H1 (cell line): Measurements from ENCODE around the gene HES5. TPM values are rescaled to one million over a fixed set of nuclear protein-coding genes. Genes with fewer than 3 reads are reported as not detected.

Experiments used
- CTCF ChIA-PET: fragments of 300-600 bp; sonication (Branson Sonifier 250); formaldehyde crosslinking; loops from one replicate; lab custom pipeline; 2021; ENCODE audit not compliant: partially characterized antibody; lab: Charles Lee
- POLR2A ChIA-PET: fragments of 300-600 bp; sonication (Branson Sonifier 250); formaldehyde crosslinking; loops from one replicate; lab custom pipeline; 2021; ENCODE audit warnings: inconsistent platforms; ENCODE audit not compliant: partially characterized antibody; lab: Charles Lee
- DNase-seq, 2 experiments: peaks; one replicate each; pipeline versions ENCODE4 v3.0.0 to v3.0.0-alpha.2; 2010 to 2022; ENCODE audit warnings: low spot score in 2 of 2, low read depth in 1 of 2, mixed read lengths in 1 of 2
- FAIRE-seq: peaks from 2 replicates; lab custom pipeline; 2011; peaks lifted over from hg19 to GRCh38; lab: Jason Lieb, UNC
- H2AFZ ChIP-seq: 2 replicates; pipeline ENCODE4 v1.8.1; 2012; ENCODE audit warnings: low read length, inconsistent platforms
- H2AK5ac ChIP-seq: 2 replicates; pipeline ENCODE4 v1.6.1; 2013; ENCODE audit warnings: low read depth, low read length
- H2BK120ac ChIP-seq: replicated peaks from 2 replicates; pipeline ENCODE3; 2013; ENCODE audit warnings: low read depth, low read length, inconsistent platforms
- H2BK12ac ChIP-seq: 2 replicates; pipeline ENCODE4 v1.6.1; 2013; ENCODE audit warnings: low read depth, low read length
- H2BK15ac ChIP-seq: 2 replicates; pipeline ENCODE4 v1.6.1; 2013; ENCODE audit warnings: low read length
- H2BK20ac ChIP-seq: 2 replicates; pipeline ENCODE4 v1.6.1; 2013; ENCODE audit warnings: low read length
- H2BK5ac ChIP-seq: 2 replicates; pipeline ENCODE4 v1.6.1; 2013; ENCODE audit warnings: low read depth, low read length
- H3K14ac ChIP-seq: 2 replicates; pipeline ENCODE4 v1.6.1; 2013; ENCODE audit warnings: inconsistent platforms; ENCODE audit not compliant: insufficient read length
- H3K18ac ChIP-seq: 2 replicates; pipeline ENCODE4 v1.6.1; 2013; ENCODE audit warnings: low read length; ENCODE audit errors: extremely low read depth
- H3K23ac ChIP-seq: 2 replicates; pipeline ENCODE4 v1.6.1; 2013; ENCODE audit warnings: inconsistent platforms; ENCODE audit not compliant: insufficient read length
- H3K23me2 ChIP-seq: 2 replicates; pipeline ENCODE4 v1.6.1; 2013; ENCODE audit warnings: low read depth, low read length
- H3K27ac ChIP-seq: 2 replicates; pipeline ENCODE4 v1.6.1; 2011; ENCODE audit warnings: low read depth, low read length, inconsistent platforms
- H3K27me3 ChIP-seq, 4 experiments: replicated peaks in 1 of 4; 1 replicate in 1 of 4; 2 replicates in 3 of 4; pipeline versions ENCODE4 v1.6.1 to v1.8.1; 2011 to 2013; ENCODE audit warnings: low read length in 3 of 4, mild to moderate bottlenecking in 3 of 4, inconsistent platforms in 2 of 4, mixed read lengths in 2 of 4, moderate library complexity in 1 of 4; ENCODE audit not compliant: control insufficient read depth in 3 of 4, insufficient read depth in 3 of 4; ENCODE audit errors: extremely low read depth in 1 of 4
- H3K36me3 ChIP-seq, 4 experiments: 2 replicates each; pipeline versions ENCODE4 v1.6.1 to v1.8.1; 2011 to 2013; ENCODE audit warnings: mild to moderate bottlenecking in 4 of 4, low read length in 3 of 4, moderate library complexity in 2 of 4, control low read depth in 1 of 4, inconsistent platforms in 1 of 4; ENCODE audit not compliant: insufficient read depth in 4 of 4, control insufficient read depth in 2 of 4
- H3K4ac ChIP-seq: replicated peaks from 2 replicates; pipeline ENCODE3; 2013; ENCODE audit warnings: low read length, low read depth, mixed read lengths, inconsistent platforms; ENCODE audit not compliant: insufficient read length
- H3K4me1 ChIP-seq, 4 experiments: replicated peaks in 1 of 4; 1 replicate in 1 of 4; 2 replicates in 3 of 4; pipeline versions ENCODE4 v1.6.1 to v1.8.1; 2011 to 2013; ENCODE audit warnings: low read length in 3 of 4, inconsistent platforms in 2 of 4, mixed read lengths in 1 of 4; ENCODE audit not compliant: insufficient read depth in 4 of 4, control insufficient read depth in 3 of 4
- H3K4me2 ChIP-seq, 2 experiments: 2 replicates each; pipeline versions ENCODE4 v1.6.1 to v1.8.1; 2011 to 2013; ENCODE audit warnings: low read depth in 2 of 2, low read length in 2 of 2, control low read depth in 1 of 2, inconsistent platforms in 1 of 2, mild to moderate bottlenecking in 1 of 2; ENCODE audit not compliant: insufficient read depth in 1 of 2
- H3K4me3 ChIP-seq, 4 experiments: fragments of 200-600, 300-600 bp in 1 of 4; sonication (generic), shearing (Covaris generic), sonication (Bioruptor Twin) in 1 of 4; 2 replicates each; pipeline versions ENCODE4 v1.5.1 to v1.8.1; 2011 to 2016; ENCODE audit warnings: low read length in 4 of 4, low read depth in 3 of 4, control low read depth in 2 of 4, inconsistent platforms in 2 of 4, mild to moderate bottlenecking in 2 of 4, mixed read lengths in 1 of 4, moderate library complexity in 1 of 4; ENCODE audit not compliant: insufficient read depth in 2 of 4; ENCODE audit errors: extremely low read depth in 1 of 4
- H3K56ac ChIP-seq: replicated peaks from 2 replicates; pipeline ENCODE3; 2013; ENCODE audit warnings: low read depth, mild to moderate bottlenecking, mixed read lengths, low read length, inconsistent platforms; ENCODE audit not compliant: insufficient read length
- H3K79me1 ChIP-seq: 2 replicates; pipeline ENCODE4 v1.6.1; 2013; ENCODE audit warnings: low read depth, low read length, control low read depth
- H3K79me2 ChIP-seq, 2 experiments: 2 replicates each; pipeline versions ENCODE4 v1.6.1 to v1.8.1; 2012 to 2013; ENCODE audit warnings: low read length in 2 of 2, mild to moderate bottlenecking in 2 of 2, inconsistent platforms in 1 of 2; ENCODE audit not compliant: insufficient read depth in 2 of 2, control insufficient read depth in 1 of 2
- H3K9ac ChIP-seq, 4 experiments: replicated peaks in 1 of 4; 1 replicate in 1 of 4; 2 replicates in 3 of 4; pipeline versions ENCODE4 v1.6.1 to v1.8.1; 2011 to 2013; ENCODE audit warnings: low read depth in 3 of 4, low read length in 3 of 4, control low read depth in 2 of 4, mild to moderate bottlenecking in 2 of 4, moderate library complexity in 2 of 4, inconsistent platforms in 1 of 4; ENCODE audit errors: extremely low read depth in 1 of 4
- H3K9me3 ChIP-seq, 2 experiments: 2 replicates each; pipeline versions ENCODE4 v1.6.1 to v1.8.1; 2012 to 2013; ENCODE audit warnings: mild to moderate bottlenecking in 2 of 2, moderate library complexity in 2 of 2, control low read depth in 1 of 2, inconsistent platforms in 1 of 2, low read depth in 1 of 2, low read length in 1 of 2, mixed read lengths in 1 of 2; ENCODE audit not compliant: insufficient read depth in 2 of 2
- H4K20me1 ChIP-seq, 2 experiments: replicated peaks in 1 of 2; 2 replicates each; pipeline versions ENCODE3 to v1.8.1; 2011 to 2013; ENCODE audit warnings: inconsistent platforms in 2 of 2, low read length in 2 of 2, mild to moderate bottlenecking in 1 of 2; ENCODE audit not compliant: insufficient read depth in 2 of 2, control insufficient read depth in 1 of 2
- H4K5ac ChIP-seq: 2 replicates; pipeline ENCODE4 v1.6.1; 2013; ENCODE audit warnings: low read length, low read depth, mixed read lengths, inconsistent platforms; ENCODE audit not compliant: insufficient read length
- H4K8ac ChIP-seq: 2 replicates; pipeline ENCODE4 v1.8.0; 2013; ENCODE audit warnings: mild to moderate bottlenecking, moderate library complexity, low read length, inconsistent platforms; ENCODE audit not compliant: insufficient read depth; ENCODE audit errors: extremely low read depth
- H4K91ac ChIP-seq: replicated peaks from 2 replicates; pipeline ENCODE3; 2013; ENCODE audit warnings: low read length, mixed read lengths, inconsistent platforms; ENCODE audit not compliant: insufficient read length
- CREB1 ChIP-seq: IDR thresholded peaks from 2 replicates; pipeline ENCODE4 v1.6.1; 2012; ENCODE audit warnings: inconsistent platforms
- EGR1 ChIP-seq: IDR thresholded peaks from 2 replicates; pipeline ENCODE4 v1.6.1; 2011; ENCODE audit warnings: low read depth, low read length, borderline replicate concordance
- EZH2 ChIP-seq: fragments of 200-600 bp; sonication (generic); IDR thresholded peaks from 2 replicates; pipeline ENCODE4 v1.7.1; 2012; ENCODE audit warnings: low read depth, mild to moderate bottlenecking, moderate library complexity, low read length, inconsistent platforms; ENCODE audit not compliant: severe bottlenecking
- POU5F1 ChIP-seq: IDR thresholded peaks from 2 replicates; pipeline ENCODE4 v1.6.1; 2011; ENCODE audit warnings: low read depth, mild to moderate bottlenecking, low read length, moderate library complexity
- RAD21 ChIP-seq, 2 experiments: IDR thresholded peaks in 1 of 2; conservative IDR thresholded peaks in 1 of 2; 2 replicates each; pipeline ENCODE4 v1.6.1; 2011; ENCODE audit warnings: low read depth in 2 of 2, low read length in 2 of 2, improper control_type of control experiment in 1 of 2, inconsistent platforms in 1 of 2, mild to moderate bottlenecking in 1 of 2, moderate library complexity in 1 of 2
- RFX5 ChIP-seq: IDR thresholded peaks from 2 replicates; pipeline ENCODE4 v1.6.1; 2011; ENCODE audit warnings: low read depth, low read length, improper control_type of control experiment, borderline replicate concordance
- WGBS, 2 experiments: shearing (Covaris generic) in 1 of 2; methylation state at CpG; one replicate each; pipeline versions ENCODE4 v1.1.6 to v1.1.7; 2013 to 2015; ENCODE audit warnings: low lambda C conversion rate in 2 of 2, mixed read lengths in 2 of 2, inconsistent platforms in 1 of 2, low coverage in 1 of 2, missing lambda C conversion rate in 1 of 2; ENCODE audit not compliant: insufficient replicate concordance in 2 of 2, insufficient coverage in 1 of 2, insufficient read length in 1 of 2; ENCODE audit errors: extremely low coverage in 1 of 2, missing lambda C conversion rate in 1 of 2; 5-methylcytosine and 5-hydroxymethylcytosine counted together
- polyA plus RNA-seq, 7 experiments: library from polyadenylated mRNA; depleted of rRNA in 3 of 7; stranded (reverse) in 5 of 7; unstranded in 2 of 7; fragments of >200 nt in 5 of 7; fragments of 200-250 nt in 2 of 7; gene quantifications; 1 replicate in 5 of 7; 2 replicates in 1 of 7; 4 replicates in 1 of 7; pipeline versions ENCODE4 v1.2.1 to v1.2.3, GENCODE V29; 2011 to 2013; ENCODE audit warnings: missing spikeins in 2 of 7, mixed read lengths in 2 of 7
- total RNA-seq: library from RNA; stranded (reverse); fragmentation: NEBNext Ultra II Directional; extraction: Animal tissue kit (Norgen Biotek cat#: 25700); gene quantifications from 2 replicates; pipeline ENCODE4 v1.2.1, GENCODE V29; 2021
- TF ChIP-seq, protein P1 (sequence below): IDR thresholded peaks from 2 replicates; pipeline ENCODE4 v1.6.1; 2012; ENCODE audit warnings: low read length, inconsistent platforms
- TF ChIP-seq, protein P2 (sequence below): IDR thresholded peaks from 2 replicates; pipeline ENCODE4 v1.6.1; 2011; ENCODE audit warnings: low read depth, mild to moderate bottlenecking, low read length; ENCODE audit not compliant: insufficient read depth
- TF ChIP-seq, protein P3 (sequence below): IDR thresholded peaks from 2 replicates; pipeline ENCODE4 v1.6.1; 2011; ENCODE audit warnings: low read length, improper control_type of control experiment

The HES5 gene
- total and polyA plus RNA-seq, 2 of the 8 experiments (the other 6 are each of a cell fraction or from before 2014, with no cell fraction given), result 0.22 TPM; not detected in 1

DNA sequence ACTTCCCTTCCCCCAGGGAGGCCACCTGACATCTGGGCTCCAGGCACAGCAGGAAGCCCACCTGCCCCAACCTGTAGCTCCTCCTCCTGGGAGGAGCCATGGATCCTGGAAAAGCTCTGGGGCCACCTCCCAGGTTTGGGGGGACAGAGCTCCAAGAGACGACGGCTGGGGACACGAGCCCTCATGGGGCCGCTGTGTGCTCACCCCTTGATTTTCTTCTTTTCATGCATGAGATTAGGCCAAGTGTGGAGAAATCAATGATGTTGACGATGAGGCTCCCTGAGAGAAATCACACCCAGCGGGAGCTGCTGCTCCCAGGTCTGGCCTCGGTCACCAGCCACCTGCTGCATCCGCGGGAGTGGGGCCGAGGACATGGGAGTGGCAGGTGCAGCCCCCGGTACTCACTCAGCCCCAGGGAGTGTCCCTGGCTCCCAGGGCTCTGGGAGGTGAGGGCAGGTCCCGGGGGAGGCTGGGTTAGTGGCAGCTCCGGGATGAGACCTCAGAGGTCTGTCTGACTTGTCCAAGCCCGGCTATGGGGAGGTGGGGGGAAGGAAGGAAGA, 34.8 kb upstream of the HES5 start:
- H3K4me1 ChIP-seq, result peaks cover 0 to 5% (median 0%) of the 10 kb centered on the region in 4 experiments; a peak in 1 of 7 replicates
- no peak overlapping the region for H3K4me2 ChIP-seq
- H2BK5ac ChIP-seq, result no peak overlapping the region
- H2AFZ ChIP-seq, result no peak overlapping the region
- no peak overlapping the region for H4K91ac ChIP-seq
- H2AK5ac ChIP-seq, result no peak overlapping the region
- H3K9me3 ChIP-seq, result no peaks in the 10 kb centered on the region
- no peak overlapping the region for H3K4ac ChIP-seq
- H4K8ac ChIP-seq, result peak overlapping the region; percentile 35; the same call in 1 of the 2 replicates
- POLR2A ChIA-PET, result interaction anchor here (0.7 to 1.2 kb wide), 2 partner anchors 9 to 20 kb away, joined by 3 to 4 read pairs; partner anchors contain the start of gene TNFRSF14
- no peaks in the 10 kb centered on the region for H3K79me2 ChIP-seq
- H3K23me2 ChIP-seq, result no peaks in the 10 kb centered on the region
- H3K23ac ChIP-seq, result no peak overlapping the region
- no peak overlapping the region for H3K4me3 ChIP-seq
- DNase-seq (no peak), FAIRE-seq (no peak)
- no peaks in the 10 kb centered on the region for H3K27me3 ChIP-seq
- H2BK120ac ChIP-seq, result no peak overlapping the region
- no peaks in the 10 kb centered on the region for H4K20me1 ChIP-seq
- H3K18ac ChIP-seq, result no peak overlapping the region
- no peak overlapping the region for H2BK12ac ChIP-seq
- no peak overlapping the region for H3K14ac ChIP-seq
- H2BK15ac ChIP-seq, result no peak overlapping the region
- no peaks in the 10 kb centered on the region for H3K79me1 ChIP-seq
- no peak overlapping the region for H3K27ac ChIP-seq
- 95% methylated on average over 4 of the region's 14 CpGs; no CpG with 5 or more reads in 1 of the 2 experiments for WGBS, 2 experiments
- no peak overlapping the region for H3K9ac ChIP-seq
- CTCF ChIA-PET, result interaction anchor here (0.6 to 1.2 kb wide), 4 partner anchors 16 to 986 kb away, joined by 3 to 4 read pairs (median 3); no protein-coding TSS in a partner anchor
- H3K36me3 ChIP-seq, result no peaks in the 10 kb centered on the region
- no peak overlapping the region for H3K56ac ChIP-seq
- no peak overlapping the region for H2BK20ac ChIP-seq
- no peak overlapping the region for H4K5ac ChIP-seq
- TF ChIP-seq, protein P1, sequence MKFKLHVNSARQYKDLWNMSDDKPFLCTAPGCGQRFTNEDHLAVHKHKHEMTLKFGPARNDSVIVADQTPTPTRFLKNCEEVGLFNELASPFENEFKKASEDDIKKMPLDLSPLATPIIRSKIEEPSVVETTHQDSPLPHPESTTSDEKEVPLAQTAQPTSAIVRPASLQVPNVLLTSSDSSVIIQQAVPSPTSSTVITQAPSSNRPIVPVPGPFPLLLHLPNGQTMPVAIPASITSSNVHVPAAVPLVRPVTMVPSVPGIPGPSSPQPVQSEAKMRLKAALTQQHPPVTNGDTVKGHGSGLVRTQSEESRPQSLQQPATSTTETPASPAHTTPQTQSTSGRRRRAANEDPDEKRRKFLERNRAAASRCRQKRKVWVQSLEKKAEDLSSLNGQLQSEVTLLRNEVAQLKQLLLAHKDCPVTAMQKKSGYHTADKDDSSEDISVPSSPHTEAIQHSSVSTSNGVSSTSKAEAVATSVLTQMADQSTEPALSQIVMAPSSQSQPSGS, result no peak
- TF ChIP-seq RFX5 (no peak), EZH2 (no peak), EGR1 (no peak), POU5F1 (no peak), RAD21 (IDR thresholded peaks at IDR 0.05 in 1 of 2, conservative IDR thresholded peaks at IDR 0.05 in 1 of 2; ENCODE audit: low read depth in 2 of 2, low read length in 2 of 2) (no peak), CREB1 (no peak)
- TF ChIP-seq, protein P2, sequence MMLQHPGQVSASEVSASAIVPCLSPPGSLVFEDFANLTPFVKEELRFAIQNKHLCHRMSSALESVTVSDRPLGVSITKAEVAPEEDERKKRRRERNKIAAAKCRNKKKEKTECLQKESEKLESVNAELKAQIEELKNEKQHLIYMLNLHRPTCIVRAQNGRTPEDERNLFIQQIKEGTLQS, result no peak
- TF ChIP-seq, protein P3, sequence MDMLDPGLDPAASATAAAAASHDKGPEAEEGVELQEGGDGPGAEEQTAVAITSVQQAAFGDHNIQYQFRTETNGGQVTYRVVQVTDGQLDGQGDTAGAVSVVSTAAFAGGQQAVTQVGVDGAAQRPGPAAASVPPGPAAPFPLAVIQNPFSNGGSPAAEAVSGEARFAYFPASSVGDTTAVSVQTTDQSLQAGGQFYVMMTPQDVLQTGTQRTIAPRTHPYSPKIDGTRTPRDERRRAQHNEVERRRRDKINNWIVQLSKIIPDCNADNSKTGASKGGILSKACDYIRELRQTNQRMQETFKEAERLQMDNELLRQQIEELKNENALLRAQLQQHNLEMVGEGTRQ, result no peak
